Endothelial cell (in vitro differentiated cells): Measurements from ENCODE around the gene MYPN. TPM values are rescaled to one million over a fixed set of nuclear protein-coding genes. Genes with fewer than 3 reads are reported as not detected.
A peak's percentile ranks its signal among the peaks of the same experiment; 100 is the strongest.

Experiments
- DNase-seq: peaks from one replicate; pipeline ENCODE4 v3.0.0; 2021; ENCODE audit warnings: low spot score
- H3K27ac Mint-ChIP-seq: one replicate; pipeline ENCODE4 v1.8.0; 2021; ENCODE audit warnings: mixed read lengths, inconsistent platforms; ENCODE audit not compliant: unreplicated experiment
- H3K27me3 Mint-ChIP-seq: one replicate; pipeline ENCODE4 v1.8.0; 2021; ENCODE audit warnings: mild to moderate bottlenecking, moderate library complexity, mixed read lengths, inconsistent platforms; ENCODE audit not compliant: unreplicated experiment
- H3K36me3 Mint-ChIP-seq: one replicate; pipeline ENCODE4 v1.8.0; 2021; ENCODE audit warnings: mild to moderate bottlenecking, low read depth, mixed read lengths, inconsistent platforms; ENCODE audit not compliant: unreplicated experiment
- H3K4me1 Mint-ChIP-seq: one replicate; pipeline ENCODE4 v1.8.0; 2021; ENCODE audit warnings: mild to moderate bottlenecking, mixed read lengths, inconsistent platforms; ENCODE audit not compliant: unreplicated experiment
- H3K4me3 Mint-ChIP-seq: one replicate; pipeline ENCODE4 v1.8.0; 2021; ENCODE audit warnings: mild to moderate bottlenecking, mixed read lengths, inconsistent platforms; ENCODE audit not compliant: unreplicated experiment
- H3K9me3 Mint-ChIP-seq: one replicate; pipeline ENCODE4 v1.8.0; 2021; ENCODE audit warnings: mixed read lengths, inconsistent platforms; ENCODE audit not compliant: unreplicated experiment
- total RNA-seq: library from RNA; stranded (reverse); fragmentation: NEBNext Ultra II Directional; extraction: Animal tissue kit (Norgen Biotek cat#: 25700); gene quantifications from one replicate; pipeline ENCODE4 v1.2.1, GENCODE V29; 2021; ENCODE audit not compliant: unreplicated experiment
- TF ChIP-seq, protein P1 (sequence below): fragments of 200-600 bp; sonication (generic); IDR thresholded peaks from one replicate; pipeline ENCODE4 v1.5.0; 2021; ENCODE audit warnings: antibody characterized with exemption; ENCODE audit not compliant: unreplicated experiment

Gene MYPN
- total RNA-seq, 1 donor from 2014 or later: not detected

DNA sequence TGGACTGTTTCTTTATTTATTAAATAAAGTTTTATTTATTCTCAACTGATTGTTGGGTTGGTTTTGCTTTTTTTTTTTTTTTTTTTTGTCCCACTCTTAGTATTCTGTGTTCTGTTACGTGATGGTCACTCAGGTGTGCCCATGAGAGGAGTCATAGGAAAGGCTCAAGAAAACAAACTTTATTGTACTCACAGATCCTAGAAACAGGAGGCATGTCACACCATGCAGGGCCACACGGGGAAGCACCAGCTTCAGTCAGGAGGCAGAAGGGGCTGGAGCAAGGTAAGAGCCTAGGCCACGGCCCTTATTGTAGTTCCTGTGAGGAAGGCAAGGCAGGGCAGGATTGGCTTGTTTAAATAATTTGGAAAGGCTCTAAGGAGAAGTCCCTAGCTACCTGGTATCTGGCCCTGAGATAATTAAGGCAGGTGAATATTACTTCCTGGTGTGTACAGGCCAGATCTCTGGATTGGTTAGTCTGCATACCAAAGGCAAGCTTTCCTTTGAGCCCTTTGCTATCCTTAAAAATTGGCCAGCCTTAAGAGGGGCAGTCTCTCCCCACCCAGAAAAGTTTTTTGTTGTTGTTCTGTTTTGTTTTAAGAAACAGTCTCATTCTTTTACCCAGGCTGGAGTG, 114.4 kb downstream of the MYPN start:
- Mint-ChIP-seq H3K4me3 (no peak overlapping the region), H3K4me1 (no peaks in the 10 kb centered on the region), H3K9me3 (no peaks in the 10 kb centered on the region), H3K27ac (no peak overlapping the region), H3K27me3 (no peaks in the 10 kb centered on the region), H3K36me3 (no peaks in the 10 kb centered on the region)
- no peak for DNase-seq
- TF ChIP-seq, protein P1, sequence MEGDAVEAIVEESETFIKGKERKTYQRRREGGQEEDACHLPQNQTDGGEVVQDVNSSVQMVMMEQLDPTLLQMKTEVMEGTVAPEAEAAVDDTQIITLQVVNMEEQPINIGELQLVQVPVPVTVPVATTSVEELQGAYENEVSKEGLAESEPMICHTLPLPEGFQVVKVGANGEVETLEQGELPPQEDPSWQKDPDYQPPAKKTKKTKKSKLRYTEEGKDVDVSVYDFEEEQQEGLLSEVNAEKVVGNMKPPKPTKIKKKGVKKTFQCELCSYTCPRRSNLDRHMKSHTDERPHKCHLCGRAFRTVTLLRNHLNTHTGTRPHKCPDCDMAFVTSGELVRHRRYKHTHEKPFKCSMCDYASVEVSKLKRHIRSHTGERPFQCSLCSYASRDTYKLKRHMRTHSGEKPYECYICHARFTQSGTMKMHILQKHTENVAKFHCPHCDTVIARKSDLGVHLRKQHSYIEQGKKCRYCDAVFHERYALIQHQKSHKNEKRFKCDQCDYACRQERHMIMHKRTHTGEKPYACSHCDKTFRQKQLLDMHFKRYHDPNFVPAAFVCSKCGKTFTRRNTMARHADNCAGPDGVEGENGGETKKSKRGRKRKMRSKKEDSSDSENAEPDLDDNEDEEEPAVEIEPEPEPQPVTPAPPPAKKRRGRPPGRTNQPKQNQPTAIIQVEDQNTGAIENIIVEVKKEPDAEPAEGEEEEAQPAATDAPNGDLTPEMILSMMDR: no peak

- H3K9me3 Mint-ChIP-seq: no peaks in the 10 kb centered on the region
- DNase-seq: no peak
Measured at GRCh38 chr10:68224810-68225209, 115.5 kb downstream of the MYPN start.

GRCh38 chr10:68230268-68230667, 121.0 kb downstream of the MYPN start:
- Mint-ChIP-seq H3K36me3 (no peaks in the 10 kb centered on the region), H3K4me1 (peaks cover 4% of the 10 kb centered on the region), H3K9me3 (no peaks in the 10 kb centered on the region), H3K27ac (no peak overlapping the region), H3K27me3 (no peaks in the 10 kb centered on the region), H3K4me3 (no peak overlapping the region)
- DNase-seq: no peak
- TF ChIP-seq, protein P1: no peak

More at GRCh38 chr10:68224810-68225209, 115.5 kb downstream of the MYPN start:
- Mint-ChIP-seq H3K27ac (no peak overlapping the region), H3K36me3 (no peaks in the 10 kb centered on the region), H3K4me3 (no peak overlapping the region), H3K4me1 (no peaks in the 10 kb centered on the region), H3K27me3 (no peaks in the 10 kb centered on the region)
- TF ChIP-seq, protein P1: no peak

- Mint-ChIP-seq H3K9me3 (no peaks in the 10 kb centered on the region), H3K36me3 (no peaks in the 10 kb centered on the region), H3K27me3 (no peaks in the 10 kb centered on the region), H3K27ac (no peak overlapping the region), H3K4me3 (peak overlapping the region; percentile 83), H3K4me1 (peaks cover 4% of the 10 kb centered on the region)
- DNase-seq: peak; percentile 76
- TF ChIP-seq, protein P1: no peak
Measured at GRCh38 chr10:68231106-68231816, 122.0 kb downstream of the MYPN start.

GRCh38 chr10:68231817-68232251, 122.5 kb downstream of the MYPN start, which contains the start of gene ATOH7:
Gene ATOH7 (minus strand): TSS chr10:68232113. CDS start chr10:68231677, 436 bp downstream.
- no peak for DNase-seq
- Mint-ChIP-seq H3K9me3 (no peaks in the 10 kb centered on the region), H3K4me1 (peaks cover 4% of the 10 kb centered on the region), H3K36me3 (no peaks in the 10 kb centered on the region), H3K4me3 (peak within 1 kb of the TSS; percentile 83), H3K27ac (no peak within 1 kb of the TSS), H3K27me3 (no peaks in the 10 kb centered on the region)
- TF ChIP-seq, protein P1: no peak
